ENCODE data around the gene SLC8A2. TPM values are rescaled to one million over a fixed set of nuclear protein-coding genes. Genes with fewer than 3 reads are reported as not detected.

SLC8A2 gene
- total and polyA plus RNA-seq, 10 of the 15 experiments (the other 5 are each of a cell fraction or from before 2014, with no cell fraction given) = not detected

GRCh38 chr19:47450478-47450877, 21.2 kb downstream of the SLC8A2 start (continued):
- TF ChIP-seq USF1 (IDR thresholded peaks at IDR 0.05; ENCODE audit: borderline replicate concordance, extremely low read length, insufficient read depth, low read depth, low read length) = no peak

- H3K27me3 ChIP-seq (replicated peaks in 1 of 2; ENCODE audit: control insufficient read depth in 2 of 2, insufficient read depth in 2 of 2, low read length in 1 of 2) = peaks cover 1 to 7% of the 10 kb centered on the region in 2 experiments; a peak in 3 of 4 replicates
- H3K27ac ChIP-seq (ENCODE audit: control insufficient read depth, insufficient read depth) = no peak overlapping the region
- FAIRE-seq (no peak), ATAC-seq (no peak), DNase-seq (ENCODE audit: low read depth, low spot score) (no peak)
- SMC1A ChIA-PET (ENCODE audit: uncharacterized antibody, unreplicated experiment) = no interaction called here
- no peak for TF ChIP-seq IRF5 (IDR thresholded peaks at IDR 0.05; ENCODE audit: borderline replicate concordance)
- TF ChIP-seq LARP7 (IDR thresholded peaks at IDR 0.05) = no peak
- no peak for TF ChIP-seq CHD2 (IDR thresholded peaks at IDR 0.05; ENCODE audit: borderline replicate concordance, low read depth, low read length)
- no peak for TF ChIP-seq ZNF274 (IDR thresholded peaks at IDR 0.05; ENCODE audit: insufficient read depth, insufficient read length)
- TF ChIP-seq RELA (IDR thresholded peaks at IDR 0.05; ENCODE audit: borderline replicate concordance, partially characterized antibody) = no peak
- no peak for TF ChIP-seq SIN3A (IDR thresholded peaks at IDR 0.05; ENCODE audit: low read depth, low read length)
- TF ChIP-seq JUNB (IDR thresholded peaks at IDR 0.05) = no peak
- H4K20me1 ChIP-seq (ENCODE audit: control insufficient read depth, insufficient read depth) = no peaks in the 10 kb centered on the region
- POLR2A ChIA-PET = no interaction called here
- H3K4me2 ChIP-seq (ENCODE audit: control insufficient read depth, insufficient read depth) = no peak overlapping the region
- H3K9ac ChIP-seq (ENCODE audit: control insufficient read depth, insufficient read depth, low read length) = no peak overlapping the region
- intact Hi-C loops (cut with micrococcal nuclease; ENCODE audit: unreplicated experiment) (no loop called here), in situ Hi-C loops (cut with MboI) (no loop called here)
- H3K9me3 ChIP-seq (replicated peaks; ENCODE audit: control insufficient read depth, insufficient read depth, low read length) = no peaks in the 10 kb centered on the region; the same call in 2 of the 3 replicates
- no TSS peak for BruUV-seq (replicated peaks)
- H3K4me1 ChIP-seq (ENCODE audit: control insufficient read depth, insufficient read depth, low read length) = peaks cover 10% of the 10 kb centered on the region
- RAD21 ChIA-PET (ENCODE audit: unreplicated experiment) = no interaction called here
- H2AFZ ChIP-seq (ENCODE audit: control insufficient read depth, low read depth, low read length) = no peak overlapping the region
- no peak overlapping the region for H3K4me3 ChIP-seq
- 57% methylated on average over 9 of the region's 9 CpGs for WGBS (ENCODE audit: insufficient coverage, insufficient replicate concordance, low lambda C conversion rate, missing lambda C conversion rate)
- no peaks in the 10 kb centered on the region for H3K79me2 ChIP-seq (ENCODE audit: control insufficient read depth, insufficient read depth, low read length)
- CTCF ChIA-PET = no interaction called here
- H3K36me3 ChIP-seq (ENCODE audit: control insufficient read depth in 2 of 2, insufficient read depth in 2 of 2, low read length in 1 of 2) = no peaks in the 10 kb centered on the region
Observed at GRCh38 chr19:47448360-47448727, 23.3 kb downstream of the SLC8A2 start.
